T-helper 2 cell treated with Interferon-gamma antibody and Interleukin-4, amounts not matched to agents 5 μg/mL and 100 μg/mL, for 36 hours (primary cell): ENCODE results near the gene CPEB2.

Experiments
- DNase-seq: peaks from one replicate; pipeline ENCODE4 v3.0.0; 2021; ENCODE audit warnings: low spot score
- H3K27ac Mint-ChIP-seq: one replicate; pipeline ENCODE4 v1.8.0; 2021; ENCODE audit warnings: mild to moderate bottlenecking, mixed read lengths
- H3K27me3 Mint-ChIP-seq: one replicate; pipeline ENCODE4 v1.8.0; 2021; ENCODE audit warnings: low read depth, mixed read lengths
- H3K36me3 Mint-ChIP-seq: one replicate; pipeline ENCODE4 v1.8.0; 2021; ENCODE audit warnings: low read depth, mixed read lengths
- H3K4me1 Mint-ChIP-seq: one replicate; pipeline ENCODE4 v1.8.0; 2021; ENCODE audit warnings: low read depth, mixed read lengths
- H3K4me3 Mint-ChIP-seq: one replicate; pipeline ENCODE4 v1.8.0; 2022; ENCODE audit warnings: mild to moderate bottlenecking, moderate library complexity, mixed read lengths
- H3K9me3 Mint-ChIP-seq: one replicate; pipeline ENCODE4 v1.8.0; 2021; ENCODE audit warnings: mixed read lengths

CPEB2 gene

GRCh38 chr4:15088394-15089035, 86.2 kb downstream of the CPEB2 start:
- Mint-ChIP-seq H3K27ac (no peak overlapping the region), H3K27me3 (peaks cover 26% of the 10 kb centered on the region), H3K4me1 (no peaks in the 10 kb centered on the region), H3K36me3 (no peaks in the 10 kb centered on the region), H3K9me3 (peaks cover 5% of the 10 kb centered on the region), H3K4me3 (no peak overlapping the region)
- DNase-seq, result no peak

GRCh38 chr4:15089979-15090378, 87.7 kb downstream of the CPEB2 start:
- Mint-ChIP-seq H3K9me3 (peaks cover 5% of the 10 kb centered on the region), H3K4me3 (no peak overlapping the region), H3K27me3 (peaks cover 26% of the 10 kb centered on the region), H3K36me3 (no peaks in the 10 kb centered on the region), H3K4me1 (no peaks in the 10 kb centered on the region), H3K27ac (no peak overlapping the region)
- no peak for DNase-seq

GRCh38 chr4:15100380-15100779, 98.1 kb downstream of the CPEB2 start:
- H3K27me3 Mint-ChIP-seq, result peaks cover 2% of the 10 kb centered on the region
- no peaks in the 10 kb centered on the region for H3K36me3 Mint-ChIP-seq
- H3K4me3 Mint-ChIP-seq, result no peak overlapping the region
- no peak overlapping the region for H3K27ac Mint-ChIP-seq
- no peaks in the 10 kb centered on the region for H3K9me3 Mint-ChIP-seq
- H3K4me1 Mint-ChIP-seq, result no peaks in the 10 kb centered on the region
- no peak for DNase-seq

- no peaks in the 10 kb centered on the region for H3K4me1 Mint-ChIP-seq
- H3K9me3 Mint-ChIP-seq, result no peaks in the 10 kb centered on the region
- H3K27me3 Mint-ChIP-seq, result peaks cover 2% of the 10 kb centered on the region
- no peaks in the 10 kb centered on the region for H3K36me3 Mint-ChIP-seq
- no peak overlapping the region for H3K27ac Mint-ChIP-seq
- DNase-seq, result no peak
- no peak overlapping the region for H3K4me3 Mint-ChIP-seq
These were observed 98.9 kb downstream of the CPEB2 start for GRCh38 chr4:15100994-15101695.

GRCh38 chr4:15104825-15105224, 102.5 kb downstream of the CPEB2 start:
- no peak for DNase-seq
- H3K36me3 Mint-ChIP-seq, result no peaks in the 10 kb centered on the region
- no peak overlapping the region for H3K4me3 Mint-ChIP-seq
- H3K9me3 Mint-ChIP-seq, result no peaks in the 10 kb centered on the region
- peaks cover 2% of the 10 kb centered on the region for H3K27me3 Mint-ChIP-seq
- H3K4me1 Mint-ChIP-seq, result no peaks in the 10 kb centered on the region
- H3K27ac Mint-ChIP-seq, result no peak overlapping the region

GRCh38 chr4:15106399-15106798, 104.1 kb downstream of the CPEB2 start:
- no peaks in the 10 kb centered on the region for H3K36me3 Mint-ChIP-seq
- H3K4me1 Mint-ChIP-seq, result no peaks in the 10 kb centered on the region
- no peak overlapping the region for H3K4me3 Mint-ChIP-seq
- no peaks in the 10 kb centered on the region for H3K9me3 Mint-ChIP-seq
- DNase-seq, result no peak
- H3K27me3 Mint-ChIP-seq, result no peaks in the 10 kb centered on the region
- no peak overlapping the region for H3K27ac Mint-ChIP-seq

- DNase-seq, result no peak
- Mint-ChIP-seq H3K4me1 (no peaks in the 10 kb centered on the region), H3K27me3 (no peaks in the 10 kb centered on the region), H3K9me3 (no peaks in the 10 kb centered on the region), H3K27ac (no peak overlapping the region), H3K4me3 (no peak overlapping the region), H3K36me3 (no peaks in the 10 kb centered on the region)
These were observed 107.3 kb downstream of the CPEB2 start for GRCh38 chr4:15109600-15109999.

GRCh38 chr4:15110120-15110571, 107.9 kb downstream of the CPEB2 start:
- Mint-ChIP-seq H3K4me1 (no peaks in the 10 kb centered on the region), H3K9me3 (no peaks in the 10 kb centered on the region), H3K27ac (no peak overlapping the region), H3K36me3 (no peaks in the 10 kb centered on the region), H3K27me3 (peaks cover 1% of the 10 kb centered on the region), H3K4me3 (no peak overlapping the region)
- no peak for DNase-seq

GRCh38 chr4:15116509-15117079, 114.3 kb downstream of the CPEB2 start:
- Mint-ChIP-seq H3K27me3 (peaks cover 3% of the 10 kb centered on the region), H3K4me1 (peaks cover 2% of the 10 kb centered on the region), H3K36me3 (no peaks in the 10 kb centered on the region), H3K4me3 (no peak overlapping the region), H3K9me3 (peaks cover 8% of the 10 kb centered on the region), H3K27ac (no peak overlapping the region)
- no peak for DNase-seq

GRCh38 chr4:15117270-15117946, 115.1 kb downstream of the CPEB2 start:
- DNase-seq, result peak; percentile 9
- Mint-ChIP-seq H3K4me3 (no peak overlapping the region), H3K27me3 (peaks cover 3% of the 10 kb centered on the region), H3K27ac (no peak overlapping the region), H3K9me3 (peaks cover 8% of the 10 kb centered on the region), H3K36me3 (no peaks in the 10 kb centered on the region), H3K4me1 (peaks cover 2% of the 10 kb centered on the region)

GRCh38 chr4:15118292-15118691, 116.0 kb downstream of the CPEB2 start:
- Mint-ChIP-seq H3K4me1 (peaks cover 2% of the 10 kb centered on the region), H3K36me3 (no peaks in the 10 kb centered on the region), H3K9me3 (peaks cover 8% of the 10 kb centered on the region), H3K27ac (no peak overlapping the region), H3K27me3 (peaks cover 3% of the 10 kb centered on the region), H3K4me3 (no peak overlapping the region)
- DNase-seq, result no peak
